Measurements from ENCODE around the gene MRAS. TPM values are rescaled to one million over a fixed set of nuclear protein-coding genes. Genes with fewer than 3 reads are reported as not detected.

Gene MRAS
- polyA plus RNA-seq, 3 donors = 22.0 to 182 (median 55.7) TPM

DNA sequence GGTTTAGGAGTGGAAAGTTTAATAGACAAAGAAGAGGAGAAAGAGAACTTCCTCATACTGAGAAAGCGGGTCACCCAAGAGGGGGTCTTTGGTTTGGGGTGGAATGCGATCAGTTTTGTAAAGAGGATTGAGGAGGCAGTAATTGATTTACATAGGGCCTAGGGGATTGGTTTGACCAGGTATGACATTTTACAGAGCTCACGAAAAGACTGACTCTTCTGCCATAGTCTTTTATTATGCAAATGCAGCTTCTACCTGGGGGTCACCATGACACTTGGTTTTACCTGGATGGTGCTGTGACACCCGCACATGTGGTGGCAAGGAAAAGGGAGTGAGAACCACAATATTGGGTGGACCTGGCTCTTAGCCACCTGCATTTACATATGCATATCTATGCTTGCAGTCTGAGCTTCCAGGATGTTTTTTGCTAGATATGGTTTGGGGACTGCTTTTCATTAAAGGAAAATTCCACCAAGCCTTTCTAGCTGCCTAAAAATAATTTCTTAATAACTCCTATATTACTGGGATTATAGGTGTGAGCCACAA lies 11.9 kb upstream of the MRAS start:
- 84 to 93% (median 91%) methylated on average over 4 of the region's 4 CpGs for whole genome bisulfite sequencing, 3 donors
- no peak overlapping the region for H3K27ac ChIP-seq (ENCODE audit: low read depth, low read length)

DNA sequence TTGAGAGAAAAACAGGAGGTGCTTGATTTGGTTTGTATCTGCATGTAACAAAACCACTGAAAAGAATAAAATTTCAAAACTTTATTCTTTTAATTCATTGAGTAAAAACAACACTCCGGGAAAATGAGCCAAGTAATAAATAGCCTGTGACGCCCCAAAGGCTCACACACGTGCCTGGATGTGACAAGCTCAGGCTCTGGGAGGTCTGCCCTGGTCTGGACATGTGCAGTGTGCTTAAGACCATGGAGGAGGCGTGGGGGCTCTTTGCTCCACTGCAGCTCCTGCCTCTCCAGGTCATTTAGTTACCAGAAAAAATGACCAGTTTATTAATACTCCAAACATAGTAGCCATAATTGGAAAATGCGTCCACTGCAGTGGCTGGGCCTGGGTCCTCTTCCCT lies 10.1 kb upstream of the MRAS start:
- no peak overlapping the region for H3K27ac ChIP-seq (ENCODE audit: low read depth, low read length)
- 51 to 55% (median 55%) methylated on average over 5 of the region's 5 CpGs for WGBS, 3 donors

DNA sequence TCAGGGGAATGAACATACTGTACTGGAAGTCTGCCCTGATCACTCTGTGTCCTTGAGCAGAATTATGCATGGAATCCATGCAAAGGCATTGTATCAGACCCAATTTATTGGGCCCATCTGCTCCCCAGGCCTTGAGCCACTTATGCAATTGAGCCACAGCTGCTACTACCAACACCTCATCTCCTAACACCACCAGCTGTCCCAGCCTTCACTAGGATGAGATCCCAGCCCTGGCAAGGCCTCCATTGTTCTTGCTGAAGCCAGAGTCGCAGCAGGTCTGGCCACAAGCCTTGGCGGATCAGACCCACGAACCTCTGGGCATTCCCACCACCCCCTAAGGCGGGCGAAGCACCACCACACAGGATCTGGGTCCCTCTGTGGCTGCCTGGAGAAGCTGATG lies 9.6 kb upstream of the MRAS start:
- 87 to 91% (median 91%) methylated on average over 5 of the region's 5 CpGs for whole genome bisulfite sequencing, 3 donors
- no peak overlapping the region for H3K27ac ChIP-seq (ENCODE audit: low read depth, low read length)

- no peak overlapping the region for H3K27ac ChIP-seq (ENCODE audit: low read depth, low read length)
- 82 to 99% (median 90%) methylated on average over 5 of the region's 5 CpGs for WGBS, 3 donors
These were observed 7.9 kb upstream of the MRAS start for GRCh38 chr3:138340511-138340910.

DNA sequence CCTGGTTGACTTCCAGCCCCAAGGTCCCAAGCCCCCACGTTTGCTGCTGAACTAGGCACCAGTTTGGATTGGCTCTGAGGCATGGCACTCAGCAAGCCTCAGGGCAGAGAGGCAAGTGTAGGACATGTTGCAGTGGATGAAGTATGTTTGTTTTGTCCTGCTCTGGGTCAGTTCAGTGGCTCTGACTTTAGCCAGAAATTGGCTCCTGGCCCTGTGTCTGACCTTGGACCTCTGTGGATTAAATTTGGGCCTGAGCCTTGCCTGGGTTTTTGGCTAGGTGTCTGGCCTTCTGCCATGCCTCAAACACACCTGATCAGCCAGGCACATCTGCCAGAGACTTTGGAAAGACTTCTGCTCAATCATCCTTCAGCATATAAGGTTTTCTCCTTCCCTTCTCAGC lies 3.6 kb upstream of the MRAS start:
- no peak overlapping the region for H3K27ac ChIP-seq (ENCODE audit: low read depth, low read length)
- 24 to 80% (median 69%) methylated on average over 1 of the region's 1 CpG for WGBS, 3 donors

GRCh38 chr3:138348754-138349739 lies 668 bp downstream of the MRAS start:
- H3K27ac ChIP-seq (ENCODE audit: low read depth, low read length) = no peak overlapping the region
- 6 to 9% (median 8%) methylated on average over 50 to 58 of the region's 58 CpGs for WGBS, 3 donors

GRCh38 chr3:138349926-138350665 lies 1.7 kb downstream of the MRAS start:
- 39 to 57% (median 41%) methylated on average over 15 of the region's 15 CpGs for WGBS, 3 donors
- H3K27ac ChIP-seq (ENCODE audit: low read depth, low read length) = no peak overlapping the region

DNA sequence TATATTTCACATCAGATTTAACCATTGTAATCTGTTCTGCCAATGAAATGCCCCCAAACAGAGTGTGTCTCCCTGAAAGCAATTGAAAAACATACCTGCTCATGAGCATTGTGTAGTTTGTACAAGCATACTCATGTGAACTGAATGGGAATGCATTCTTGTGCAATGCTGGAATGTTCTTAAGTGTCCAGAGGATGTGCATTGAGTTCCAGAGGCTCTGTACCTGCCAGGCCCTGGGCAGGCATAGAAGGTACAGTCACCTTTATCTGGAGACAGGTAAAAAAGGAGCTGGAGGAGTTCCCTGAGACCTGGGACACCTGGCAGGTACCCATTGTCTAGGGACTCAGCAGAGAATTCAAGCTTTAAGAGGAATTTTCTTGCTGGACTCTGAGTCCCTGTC lies 2.8 kb downstream of the MRAS start:
- H3K27ac ChIP-seq (ENCODE audit: low read depth, low read length) = no peak overlapping the region

GRCh38 chr3:138351916-138352550 lies 3.7 kb downstream of the MRAS start:
- H3K27ac ChIP-seq (ENCODE audit: low read depth, low read length) = no peak overlapping the region
- 92 to 96% (median 94%) methylated on average over 5 of the region's 5 CpGs for WGBS, 3 donors

- H3K27ac ChIP-seq (ENCODE audit: low read depth, low read length) = no peak overlapping the region
These were observed 6.0 kb downstream of the MRAS start for GRCh38 chr3:138354376-138354775.

DNA sequence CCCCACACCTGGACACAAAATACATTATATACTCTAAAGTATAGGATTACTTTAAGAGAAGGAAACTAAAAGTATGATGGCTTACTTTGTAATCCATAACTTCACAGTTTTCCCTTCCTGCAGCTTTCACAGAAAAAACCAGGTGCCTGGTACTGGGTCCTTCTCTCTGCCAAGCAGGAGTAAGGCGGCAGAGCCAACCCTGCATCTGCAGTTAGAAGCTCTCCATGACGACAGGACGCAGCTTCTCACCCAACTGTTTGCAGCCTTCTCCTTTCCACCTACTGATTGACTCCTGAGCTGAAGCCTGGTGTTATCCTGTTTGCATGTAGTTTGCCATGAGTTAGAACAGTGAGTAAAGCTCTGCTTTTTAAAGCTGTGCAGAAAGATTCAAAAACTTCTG lies 6.7 kb downstream of the MRAS start:
- 93 to 96% (median 94%) methylated on average over 3 of the region's 3 CpGs for WGBS, 3 donors
- H3K27ac ChIP-seq (ENCODE audit: low read depth, low read length) = no peak overlapping the region

DNA sequence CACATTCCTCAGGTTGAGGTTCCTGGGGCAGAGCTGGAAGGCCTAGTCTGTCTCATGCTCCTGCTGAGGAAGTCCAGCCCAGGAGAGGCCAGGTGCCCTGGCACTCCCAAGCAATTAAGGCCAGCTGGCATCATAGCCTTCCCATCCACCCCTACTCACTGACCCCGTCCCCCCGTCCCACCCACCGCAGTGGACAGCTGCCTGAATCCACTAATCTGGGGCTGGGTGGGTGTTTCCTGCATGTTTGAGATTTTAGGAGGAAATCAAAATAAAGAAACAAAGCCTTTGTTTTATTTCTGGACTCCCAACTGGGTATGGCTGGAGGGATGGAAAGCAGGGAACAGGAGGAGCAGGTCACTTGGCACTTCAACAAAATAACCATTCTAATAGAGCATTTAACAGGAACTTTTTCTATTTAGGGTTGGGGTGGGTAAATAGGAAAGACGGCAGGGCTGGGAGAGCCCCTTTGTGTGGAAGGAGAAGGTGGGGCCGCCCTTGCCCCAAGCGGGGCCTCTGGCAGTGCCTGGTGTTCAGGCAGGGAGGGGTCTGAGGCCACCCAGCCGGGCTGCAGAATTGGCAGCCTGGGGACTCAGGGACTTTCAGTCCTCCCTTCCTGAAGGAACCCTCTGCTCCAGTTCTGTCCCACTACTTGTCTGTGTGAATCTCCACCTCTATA lies 8.5 kb downstream of the MRAS start:
- WGBS, 3 donors = 62 to 77% (median 73%) methylated on average over 7 of the region's 7 CpGs
- H3K27ac ChIP-seq (ENCODE audit: low read depth, low read length) = no peak overlapping the region

DNA sequence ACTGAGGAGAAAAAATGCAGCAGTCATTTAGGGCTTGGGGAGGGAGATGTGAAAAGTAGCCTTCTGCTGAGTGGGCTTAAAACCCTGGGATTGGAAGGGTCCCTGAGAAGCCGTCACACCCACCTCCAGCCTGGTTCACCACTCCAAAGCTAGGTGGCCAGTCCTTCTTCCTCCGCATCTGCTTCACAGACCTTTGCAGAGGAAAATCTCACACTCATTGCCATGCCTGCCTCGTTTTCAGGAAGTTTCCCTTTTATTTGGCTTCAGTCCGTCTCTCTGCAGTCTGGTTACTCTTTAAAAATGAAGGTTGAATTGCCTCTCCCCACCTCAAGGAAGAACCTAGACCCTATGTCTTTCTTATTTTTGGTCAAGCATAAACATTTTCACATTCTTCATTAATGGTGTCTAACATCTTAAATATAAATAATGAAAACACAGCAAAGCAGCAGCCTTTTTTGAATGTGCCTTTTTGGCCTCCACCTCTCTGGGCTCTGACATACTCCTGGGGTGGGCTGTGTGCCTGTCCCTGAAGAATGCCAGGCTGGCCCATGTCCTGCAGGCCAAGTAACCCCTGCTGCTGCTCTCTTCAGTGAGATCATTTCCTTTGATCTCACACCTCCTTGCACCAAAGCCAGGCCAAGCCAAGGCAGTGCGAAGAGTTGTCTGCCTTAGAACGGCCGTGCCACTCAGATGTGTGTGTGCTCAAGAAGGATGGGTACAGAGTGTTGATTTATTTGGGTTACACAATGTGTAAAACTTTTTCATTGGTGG lies 11.0 kb downstream of the MRAS start:
- WGBS, 3 donors = 63 to 81% (median 76%) methylated on average over 7 of the region's 7 CpGs
- H3K27ac ChIP-seq (ENCODE audit: low read depth, low read length) = no peak overlapping the region

GRCh38 chr3:138359919-138360868 lies 11.8 kb downstream of the MRAS start:
- 83 to 86% (median 84%) methylated on average over 15 of the region's 15 CpGs for WGBS, 3 donors
- no peak overlapping the region for H3K27ac ChIP-seq (ENCODE audit: low read depth, low read length)

DNA sequence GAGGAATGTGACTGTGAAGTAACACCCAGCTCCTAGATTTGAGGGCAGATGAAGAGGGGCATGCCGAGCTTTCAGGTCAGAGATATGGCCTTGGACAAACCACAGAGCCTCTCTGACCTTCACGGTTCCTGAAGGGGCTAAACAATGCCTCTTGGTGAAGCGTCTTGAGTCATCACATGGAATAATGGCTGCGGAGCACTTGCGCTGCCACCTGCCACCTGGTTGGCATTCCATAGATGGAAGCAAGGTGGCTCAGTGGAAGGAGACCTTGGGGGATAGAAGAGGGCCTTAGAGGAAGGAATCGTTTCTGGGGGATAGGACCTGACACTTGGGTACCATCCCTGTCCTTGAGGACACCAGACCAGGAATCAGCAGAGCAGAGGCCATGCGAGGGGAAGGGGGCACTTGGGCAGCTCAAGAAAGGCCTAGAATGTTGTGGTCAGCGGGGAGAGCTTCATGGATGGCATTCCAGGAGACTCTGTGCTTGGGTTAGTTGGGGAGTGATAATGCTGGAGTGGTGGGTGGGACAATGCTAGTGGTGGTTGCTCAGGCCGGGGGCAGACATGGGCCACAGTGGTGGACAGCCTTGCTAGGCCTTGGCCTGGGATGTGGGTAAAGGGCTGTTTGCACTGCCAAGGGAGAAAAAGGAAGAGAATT lies 12.6 kb downstream of the MRAS start:
- 89 to 92% (median 92%) methylated on average over 9 of the region's 9 CpGs for WGBS, 3 donors
- no peak overlapping the region for H3K27ac ChIP-seq (ENCODE audit: low read depth, low read length)

GRCh38 chr3:138361561-138361971 lies 13.2 kb downstream of the MRAS start:
- 67 to 86% (median 79%) methylated on average over 7 of the region's 7 CpGs for WGBS, 3 donors
- no peak overlapping the region for H3K27ac ChIP-seq (ENCODE audit: low read depth, low read length)
